Fibroblast of skin of left biceps (primary cell): ENCODE data around the gene TUSC2.
"Not testable (repeated sequence)": the region's sequence is repeated elsewhere in the genome, so short reads cannot be mapped to it uniquely, and the experiment has no call there.

Experiments
- DNase-seq, 2 experiments: peaks; one replicate each; pipeline ENCODE4 v3.0.0-alpha.2; 2013; ENCODE audit warnings: low read depth in 2 of 2

TUSC2 gene

DNA sequence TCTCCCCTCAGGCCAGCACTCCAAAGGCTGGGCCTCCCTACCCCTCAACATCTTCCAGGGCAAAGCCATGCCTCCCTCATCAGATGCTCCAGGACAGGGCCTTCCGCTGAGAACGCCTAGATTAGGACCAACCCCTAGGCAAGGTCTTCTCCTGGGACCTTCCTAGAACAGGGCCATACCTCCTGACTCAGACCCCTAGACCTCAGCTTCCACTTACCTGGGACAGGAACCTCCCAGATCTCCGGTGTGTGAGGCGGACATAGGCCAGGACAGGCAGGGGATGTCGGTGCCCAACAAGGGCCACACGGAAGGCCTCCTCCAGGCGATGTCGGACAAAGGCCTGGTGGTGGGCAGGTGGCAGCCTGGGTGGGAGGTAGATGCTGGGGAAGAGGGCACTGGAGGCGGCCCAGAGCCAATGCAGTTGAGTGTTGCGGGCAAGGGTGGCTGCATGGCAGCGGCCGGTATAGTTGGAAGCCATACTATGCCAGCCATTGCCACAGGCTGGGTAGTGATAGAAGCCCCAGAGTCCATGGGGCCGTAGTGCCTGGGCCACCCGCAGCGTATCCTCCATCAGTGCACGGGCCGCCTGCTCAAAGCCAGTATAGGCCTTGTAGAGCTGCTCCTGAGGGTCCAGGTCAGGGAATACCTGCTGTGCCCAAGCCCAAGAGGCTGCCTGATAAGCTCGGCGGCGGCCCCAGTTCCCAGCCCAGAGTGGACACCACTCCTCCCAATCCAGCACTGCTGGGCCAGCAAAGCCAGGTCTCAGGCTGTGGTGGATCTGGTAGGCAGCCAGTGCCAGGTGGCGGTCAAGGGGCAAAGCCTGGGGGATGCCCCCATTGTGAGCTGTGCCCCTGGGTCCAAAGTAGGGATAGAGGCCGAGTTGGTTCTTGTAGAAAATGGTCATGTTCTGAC lies 33.3 kb downstream of the TUSC2 start:
- no peak for DNase-seq

DNA sequence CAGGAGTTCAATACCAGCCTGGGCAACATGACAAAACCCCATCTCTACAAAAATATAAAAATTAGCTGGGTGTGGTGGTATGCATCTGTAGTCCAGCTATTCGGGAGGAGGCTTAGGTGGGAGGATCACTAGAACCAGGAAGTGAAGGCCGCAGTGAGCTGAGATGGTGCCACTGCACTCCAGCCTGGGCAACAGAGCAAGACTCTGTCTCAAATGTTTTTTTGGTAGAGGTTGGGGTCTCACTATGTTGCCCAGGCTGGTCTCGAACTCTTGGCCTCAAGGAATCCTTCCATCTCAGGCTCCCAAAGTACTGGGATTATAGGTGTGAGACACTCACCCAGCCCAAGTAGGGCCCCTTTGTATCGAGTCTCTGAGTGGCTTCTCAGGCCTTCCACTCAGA lies 33.9 kb downstream of the TUSC2 start:
- no peak for DNase-seq

DNA sequence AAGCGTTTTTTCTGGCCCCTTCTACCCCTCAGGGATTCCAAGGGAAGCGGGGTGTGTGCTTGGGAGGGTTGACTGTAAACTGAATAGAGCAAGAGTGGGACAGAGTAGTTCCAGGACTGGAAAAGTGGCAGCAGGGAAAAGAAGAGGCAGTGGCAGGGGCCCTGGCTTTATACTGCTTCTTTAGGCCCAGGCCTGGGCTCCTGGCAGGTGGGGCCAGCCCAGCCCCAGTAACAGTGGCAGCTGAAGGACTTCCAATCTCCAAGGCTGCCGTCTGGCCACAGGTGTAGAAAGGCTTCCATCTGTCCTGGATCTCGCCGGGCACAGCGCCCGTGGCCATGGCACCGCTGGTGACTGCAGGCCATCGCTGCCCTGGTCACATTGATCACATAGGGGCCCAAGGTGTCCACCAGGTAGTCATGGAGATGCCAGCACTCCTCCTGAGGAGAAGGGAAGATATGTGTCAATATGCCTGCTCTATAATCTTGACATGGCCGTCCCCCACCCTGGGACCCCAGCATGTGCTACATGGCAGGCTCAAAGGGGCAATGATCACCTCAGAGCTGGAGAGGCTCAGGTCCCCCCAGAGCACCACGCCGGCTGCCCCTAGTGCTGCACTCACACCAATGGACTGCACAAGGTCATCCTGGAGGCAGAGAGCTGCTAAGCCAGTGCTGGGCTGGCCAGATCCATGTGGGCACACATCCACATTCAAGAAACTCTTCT lies 34.8 kb downstream of the TUSC2 start:
- no peak for DNase-seq

DNA sequence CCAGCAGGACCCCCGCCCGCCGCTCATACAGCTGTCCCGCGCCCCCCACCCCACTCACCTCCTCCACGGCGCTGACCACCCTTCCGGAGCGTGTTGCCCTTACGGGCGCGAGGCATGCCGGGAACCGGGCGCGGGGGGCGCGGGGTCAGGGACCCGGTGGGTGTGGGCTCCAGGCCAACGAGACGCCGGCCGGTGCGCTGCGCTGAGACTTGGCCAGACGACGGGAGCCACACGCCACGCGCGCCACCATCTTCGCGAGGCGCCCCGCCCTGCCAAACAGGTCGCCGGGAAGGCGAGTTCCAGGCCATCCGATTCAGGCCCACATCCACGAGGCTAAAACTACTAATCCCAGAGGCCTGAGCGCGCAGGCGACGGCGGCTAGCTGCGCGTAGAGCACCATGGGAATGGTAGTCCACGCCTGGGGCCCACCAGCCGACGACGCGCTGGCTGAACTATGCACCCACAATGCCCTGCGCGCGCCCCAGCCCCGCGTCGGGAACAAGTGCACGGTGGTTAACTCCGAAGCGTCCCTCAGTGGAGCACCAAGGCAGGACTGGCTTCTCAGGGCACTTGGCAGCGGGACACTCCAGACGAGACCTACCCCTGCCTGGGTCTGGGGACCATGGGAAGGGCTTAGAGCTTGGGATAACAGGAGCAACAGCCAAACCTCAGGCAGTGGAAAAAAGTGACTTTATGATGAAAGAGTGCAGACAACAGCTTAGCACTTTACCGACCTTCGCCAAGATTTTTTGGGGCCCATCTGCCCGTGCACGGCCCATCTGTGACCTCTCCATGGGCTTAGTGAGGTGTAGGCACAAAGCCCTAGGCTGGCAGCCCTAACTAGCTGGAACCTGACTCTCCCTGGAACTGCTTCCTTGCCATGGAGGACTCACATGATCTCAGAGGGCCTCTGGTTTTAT lies 35.6 kb downstream of the TUSC2 start, which contains the start of gene IFRD2:
TSS of gene IFRD2 (minus strand) at position 271 of the 920 bp plus-strand sequence. CDS start at position 116, 155 bp downstream.
- peak; percentile 90 to 91 for DNase-seq

DNA sequence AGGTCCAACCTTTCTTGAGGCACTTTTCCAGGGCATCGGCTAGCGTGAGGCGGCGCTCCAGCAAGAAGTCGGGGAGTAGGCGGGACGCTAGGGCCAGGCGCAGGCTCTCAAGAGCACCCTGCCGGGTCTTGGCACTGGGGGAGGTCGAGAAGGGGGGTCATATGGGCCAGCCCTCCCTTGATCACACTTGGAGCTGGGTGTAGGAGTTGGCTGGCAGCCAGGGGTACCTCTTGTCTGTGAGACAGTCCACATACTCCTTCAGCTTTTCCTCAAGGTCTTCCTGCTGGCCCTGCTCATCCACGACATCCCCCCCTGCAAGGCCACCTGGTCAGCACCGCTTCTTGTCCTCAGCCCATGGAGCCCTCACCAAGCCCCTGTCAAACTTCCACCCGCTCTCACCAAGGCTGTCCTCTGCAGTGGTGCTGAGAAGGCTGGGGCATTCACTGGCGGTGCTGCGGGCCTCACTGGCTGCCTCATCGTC lies 37.8 kb downstream of the TUSC2 start:
- DNase-seq, result no peak

DNA sequence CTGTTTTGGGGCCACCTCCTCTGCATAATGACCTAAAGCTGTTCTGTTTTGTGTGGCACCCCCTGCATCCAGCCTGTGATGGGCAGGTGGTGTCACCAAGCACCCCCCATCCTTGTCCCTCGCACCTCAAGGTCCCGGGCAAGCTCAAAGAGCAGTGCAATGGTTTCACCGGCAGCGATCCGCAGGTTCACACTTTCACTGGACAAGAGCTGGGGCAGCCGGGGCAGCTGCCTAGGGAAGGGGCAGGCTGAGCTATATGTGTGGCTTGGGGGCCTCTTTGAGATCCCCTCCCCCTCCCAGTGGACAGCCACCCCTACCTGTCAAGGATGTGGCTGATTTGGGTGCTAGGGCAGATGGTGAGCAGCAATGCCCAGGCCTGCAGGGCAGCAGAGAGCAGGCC lies 38.9 kb downstream of the TUSC2 start:
- DNase-seq, result no peak

DNA sequence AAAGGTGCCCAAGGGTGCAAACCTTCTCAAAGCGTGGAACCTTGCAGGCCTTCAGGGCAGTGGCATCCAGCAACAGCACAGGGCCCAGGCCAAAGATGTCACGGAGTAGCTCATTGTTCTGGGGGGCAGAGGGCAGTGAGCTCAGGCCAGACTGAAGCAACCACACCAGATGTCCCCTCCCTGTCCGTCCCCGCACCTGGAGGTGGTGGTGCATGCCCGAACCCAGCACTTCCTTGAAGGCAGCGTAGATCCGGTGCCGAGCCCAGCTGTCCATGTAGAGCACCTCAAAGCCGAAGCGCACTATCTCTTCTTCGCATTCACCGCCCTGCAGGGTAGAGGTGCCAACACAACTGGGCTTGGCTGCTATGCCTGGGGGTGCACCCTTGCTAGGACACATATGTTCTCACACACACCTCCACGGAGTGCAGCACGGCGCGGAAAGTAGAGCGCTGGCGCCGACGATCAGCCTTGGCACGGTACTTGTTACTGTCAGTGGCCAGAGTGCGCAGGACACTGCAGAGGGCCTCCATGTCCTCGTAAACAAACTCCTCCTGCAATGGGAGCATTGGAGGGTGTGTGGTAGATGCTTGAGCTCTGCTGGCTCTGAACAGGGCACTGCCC lies 39.5 kb downstream of the TUSC2 start:
- DNase-seq, result no peak

DNA sequence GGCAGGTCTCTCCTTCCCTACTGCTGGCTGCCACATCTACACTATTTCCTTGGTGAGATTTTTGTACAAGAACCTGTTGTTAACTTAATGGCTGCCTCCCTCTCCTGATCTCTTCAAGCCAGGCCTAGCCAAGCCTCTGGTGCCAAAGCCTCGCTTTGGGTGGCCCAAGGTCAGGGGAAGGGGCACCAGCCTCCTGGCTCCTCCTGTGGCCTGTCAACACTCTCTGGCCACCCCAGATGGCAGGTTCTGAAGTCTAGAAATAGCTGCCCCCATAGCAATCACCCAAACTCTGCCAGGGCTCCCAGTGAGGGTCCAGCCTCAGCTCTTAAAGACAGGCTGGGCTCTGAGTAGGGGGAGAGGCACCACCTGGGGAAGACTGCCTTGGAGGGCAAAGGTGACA lies 40.8 kb downstream of the TUSC2 start:
- DNase-seq, result no peak

DNA sequence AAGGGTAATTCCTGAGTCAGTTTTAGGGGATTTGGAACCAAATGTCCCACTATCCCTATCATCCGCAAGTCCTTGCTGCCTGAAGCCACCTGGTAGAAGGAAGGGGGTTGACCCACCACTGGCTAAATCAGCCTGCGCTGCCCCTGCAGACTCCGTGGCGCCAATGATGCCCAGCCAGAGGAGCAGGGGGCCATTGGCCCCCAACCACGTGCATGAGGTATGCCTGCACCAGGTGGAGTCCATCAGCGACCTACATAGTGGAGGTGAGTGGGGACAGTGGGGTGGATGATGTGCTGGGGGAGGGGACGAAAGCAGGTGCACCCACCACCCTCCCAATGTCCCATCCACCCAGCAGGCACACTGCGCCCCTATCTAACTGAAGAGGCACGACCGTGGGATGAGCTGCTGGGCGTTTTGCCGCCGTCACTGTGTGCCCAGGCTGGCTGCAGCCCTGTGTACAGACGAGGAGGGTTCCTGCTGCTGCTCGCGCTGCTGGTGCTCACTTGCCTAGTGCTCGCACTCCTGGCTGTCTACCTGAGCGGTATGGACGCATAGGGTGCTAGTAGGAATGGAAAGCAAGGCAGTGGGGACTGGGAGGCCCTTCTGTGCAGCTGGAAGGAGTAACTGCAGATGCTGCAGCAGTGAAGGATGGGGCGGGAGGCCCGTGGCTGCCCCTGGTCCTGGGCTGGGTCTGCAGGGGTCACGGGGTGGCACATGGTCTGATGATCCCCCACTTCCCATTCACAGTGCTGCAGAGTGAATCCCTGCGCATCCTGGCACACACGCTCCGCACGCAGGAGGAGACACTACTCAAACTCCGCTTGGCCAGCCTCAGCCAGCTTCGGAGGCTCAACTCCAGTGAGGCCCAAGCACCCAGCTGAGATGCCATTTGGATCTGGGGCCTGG lies 41.4 kb downstream of the TUSC2 start:
- DNase-seq, result no peak

DNA sequence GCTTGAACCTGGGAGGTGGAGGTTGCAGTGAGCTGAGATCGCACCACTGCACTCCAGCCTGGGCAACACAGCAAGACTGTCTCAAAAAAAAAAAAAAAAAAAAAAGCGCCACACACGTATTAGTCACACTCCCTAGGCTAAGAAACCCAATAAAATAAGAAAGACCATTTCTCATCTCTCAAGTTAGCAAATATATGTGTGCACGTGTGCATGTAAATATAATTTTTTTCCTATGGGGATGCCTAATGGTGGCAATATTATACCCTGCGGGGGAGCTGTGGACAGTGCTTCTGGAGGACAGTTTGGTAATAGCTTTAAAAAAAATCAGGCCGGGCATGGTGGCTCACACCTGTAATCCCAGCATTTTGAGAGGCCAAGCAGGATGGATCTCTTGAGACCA lies 43.9 kb downstream of the TUSC2 start:
- not testable (repeated sequence) for DNase-seq

DNA sequence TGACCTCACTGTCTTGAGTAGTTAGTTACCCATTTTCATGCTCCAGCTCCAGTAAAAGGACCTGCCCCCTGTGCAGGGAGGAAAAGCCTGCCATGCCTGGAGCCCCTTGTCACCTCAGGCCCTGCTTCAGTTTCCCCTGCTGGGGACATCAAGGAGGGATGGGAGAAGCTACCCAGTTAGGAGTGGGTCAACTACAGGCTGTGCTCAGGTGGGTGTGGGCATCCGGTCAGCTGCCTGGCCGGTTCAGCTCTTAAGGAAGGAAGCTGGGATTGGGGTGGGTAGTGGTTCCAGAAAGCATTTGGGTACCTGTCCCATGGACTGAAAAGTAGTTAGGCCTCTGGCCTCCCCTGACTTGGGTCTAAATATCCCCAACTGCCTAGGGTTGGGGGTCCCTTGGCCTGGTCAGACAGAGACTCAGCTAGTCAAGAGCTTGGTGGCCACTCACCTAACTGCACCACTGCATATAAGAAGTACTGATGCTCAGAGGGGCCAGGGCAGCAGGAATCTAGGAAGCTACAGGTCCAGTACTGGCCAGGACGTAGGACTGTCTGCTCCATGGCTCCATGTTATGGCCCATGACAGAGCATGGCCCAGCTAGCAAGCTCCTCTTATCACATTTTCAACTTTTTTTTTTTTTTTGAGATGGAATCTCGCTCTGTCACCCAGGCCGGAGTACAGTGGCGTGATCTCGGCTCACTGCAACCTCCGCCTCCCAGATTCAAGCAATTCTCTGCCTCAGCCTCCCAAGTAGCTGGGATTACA lies 48.6 kb downstream of the TUSC2 start:
- DNase-seq, result no peak

DNA sequence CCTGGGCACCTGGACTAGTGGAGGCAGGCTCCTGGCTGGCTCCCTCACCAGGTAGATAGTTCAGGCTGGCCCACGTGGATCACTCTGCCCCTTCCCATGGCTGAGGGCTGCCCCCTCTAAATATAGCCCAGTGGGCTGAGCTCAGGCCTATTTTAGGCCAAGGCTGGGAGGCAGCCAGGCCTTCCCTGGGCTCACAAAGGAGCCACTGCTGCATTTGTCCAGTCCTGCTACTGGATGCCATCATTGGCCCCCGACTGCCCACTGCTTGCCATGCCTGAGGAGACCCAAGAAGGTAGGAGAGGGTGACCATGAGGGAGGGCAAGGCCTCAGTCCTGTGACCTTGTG lies 49.2 kb downstream of the TUSC2 start, which contains the start of gene LSMEM2:
TSS of gene LSMEM2 (plus strand) at position 208 of the 345 bp plus-strand sequence. CDS start at position 235, 27 bp downstream.
- no peak for DNase-seq

DNA sequence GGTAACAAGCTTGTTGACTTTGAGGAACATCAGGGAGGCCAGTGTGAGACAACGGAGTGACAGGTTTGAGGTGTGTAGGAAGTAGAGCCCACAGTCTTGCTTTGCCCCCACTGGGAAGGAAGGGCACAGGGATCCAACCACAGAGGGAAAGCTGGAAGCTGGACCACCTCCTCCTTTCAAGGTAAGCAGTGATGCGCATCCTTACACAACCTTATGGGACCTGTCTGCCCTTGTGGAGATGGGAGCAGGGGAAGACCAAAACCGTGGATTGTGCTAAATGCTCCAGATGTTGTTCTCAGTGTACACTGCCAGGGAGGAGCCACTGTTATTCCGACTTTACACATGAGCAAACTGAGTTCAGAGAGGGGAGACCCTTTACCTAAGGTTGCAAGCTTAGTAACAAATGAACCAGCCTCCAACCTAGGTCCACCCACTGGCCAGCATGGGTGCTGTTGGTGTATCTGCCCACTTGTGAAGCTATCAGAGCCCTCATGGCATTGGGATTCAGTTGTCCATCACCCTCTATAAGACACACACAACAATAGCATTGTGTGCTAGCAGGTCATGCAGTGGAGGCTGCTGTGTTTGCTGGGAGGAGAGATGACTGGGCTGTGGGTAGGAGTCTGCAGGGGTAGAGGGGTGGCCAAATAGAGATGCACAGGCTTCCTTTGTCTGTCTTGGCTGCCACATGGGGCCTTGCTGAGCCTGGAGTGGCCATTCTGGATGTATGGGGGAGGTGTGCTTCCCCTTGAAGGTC lies 49.7 kb downstream of the TUSC2 start:
- DNase-seq, result no peak

DNA sequence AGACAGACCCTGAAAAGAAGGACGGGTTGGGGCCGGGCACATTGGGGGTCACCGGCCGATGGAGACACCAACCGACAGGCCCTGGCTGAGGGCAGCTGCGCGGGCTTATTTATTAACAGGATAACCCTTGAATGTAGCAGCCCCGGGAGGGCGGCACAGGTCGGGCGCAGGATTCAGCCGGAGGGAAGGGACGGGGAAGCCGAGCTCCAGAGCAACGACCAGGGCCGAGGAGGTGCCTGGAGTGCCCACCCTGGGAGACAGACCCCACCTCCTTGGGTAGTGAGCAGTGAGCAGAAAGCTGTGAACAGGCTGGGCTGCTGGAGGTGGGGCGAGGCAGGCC lies 51.3 kb downstream of the TUSC2 start:
- DNase-seq, result no peak

DNA sequence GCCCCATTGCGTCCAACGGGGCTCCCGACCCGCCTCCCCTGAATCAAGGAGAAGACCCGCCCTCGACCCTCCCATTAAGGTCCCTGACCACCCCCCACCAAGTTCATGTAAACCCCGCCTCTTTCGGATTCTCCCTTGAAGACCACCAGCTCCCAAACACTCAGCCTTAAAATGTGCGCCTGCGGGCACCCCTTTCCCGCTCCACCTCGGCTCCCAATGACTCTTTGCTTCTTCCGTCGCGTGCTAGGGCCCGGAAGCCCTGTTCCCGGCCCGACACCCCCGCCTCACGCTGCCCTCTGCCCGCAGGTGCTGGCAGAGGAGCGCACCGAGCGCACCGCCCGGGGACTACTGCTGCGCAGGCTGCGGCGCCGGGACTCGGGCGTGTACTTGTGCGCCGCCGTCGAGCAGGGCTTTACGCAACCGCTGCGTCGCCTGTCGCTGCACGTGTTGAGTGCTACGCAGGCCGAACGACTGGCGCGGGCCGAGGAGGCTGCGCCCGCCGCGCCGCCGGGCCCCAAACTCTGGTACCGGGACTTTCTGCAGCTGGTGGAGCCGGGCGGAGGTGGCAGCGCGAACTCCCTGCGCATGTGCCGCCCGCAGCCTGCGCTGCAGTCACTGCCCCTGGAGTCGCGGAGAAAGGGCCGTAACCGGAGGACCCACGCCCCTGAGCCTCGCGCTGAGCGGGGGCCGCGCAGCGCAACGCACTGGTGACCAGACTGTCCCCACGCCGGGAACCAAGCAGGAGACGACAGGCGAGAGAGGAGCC lies 51.8 kb downstream of the TUSC2 start:
- DNase-seq, result no peak

DNA sequence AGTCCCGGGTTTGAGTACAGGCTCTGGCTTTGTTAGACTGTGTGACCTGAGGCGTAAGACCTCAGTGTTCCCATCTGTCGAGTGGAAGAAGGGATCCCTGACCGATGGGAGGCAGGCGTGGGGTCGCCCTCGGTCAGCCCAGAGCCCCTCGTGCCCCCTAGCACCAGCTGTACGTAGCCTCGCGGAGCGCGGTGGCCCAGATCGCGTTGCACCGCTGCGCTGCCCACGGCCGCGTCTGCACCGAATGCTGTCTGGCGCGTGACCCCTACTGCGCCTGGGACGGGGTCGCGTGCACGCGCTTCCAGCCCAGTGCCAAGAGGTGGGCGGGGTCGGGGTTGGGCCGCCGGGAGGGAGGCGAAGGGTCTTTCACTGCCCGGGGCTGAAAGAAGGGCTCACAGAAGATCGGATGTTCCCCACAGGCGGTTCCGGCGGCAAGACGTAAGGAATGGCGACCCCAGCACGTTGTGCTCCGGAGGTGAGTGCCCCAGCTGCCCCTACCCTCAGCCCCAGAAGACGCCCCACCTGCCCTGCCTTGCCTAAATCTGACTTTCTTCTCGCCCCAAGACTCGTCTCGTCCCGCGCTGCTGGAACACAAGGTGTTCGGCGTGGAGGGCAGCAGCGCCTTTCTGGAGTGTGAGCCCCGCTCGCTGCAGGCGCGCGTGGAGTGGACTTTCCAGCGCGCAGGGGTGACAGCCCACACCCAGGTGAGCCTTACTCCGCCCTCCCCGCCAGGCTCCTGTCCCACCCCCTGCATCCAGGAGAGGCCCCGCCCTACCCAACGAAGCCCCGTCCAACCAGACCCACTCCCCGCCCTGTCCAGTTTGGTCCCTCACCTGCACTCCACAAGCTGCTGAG lies 52.7 kb downstream of the TUSC2 start:
- DNase-seq, result no peak
